ENCODE data around the gene NKX1-2.

NKX1-2 gene

DNA sequence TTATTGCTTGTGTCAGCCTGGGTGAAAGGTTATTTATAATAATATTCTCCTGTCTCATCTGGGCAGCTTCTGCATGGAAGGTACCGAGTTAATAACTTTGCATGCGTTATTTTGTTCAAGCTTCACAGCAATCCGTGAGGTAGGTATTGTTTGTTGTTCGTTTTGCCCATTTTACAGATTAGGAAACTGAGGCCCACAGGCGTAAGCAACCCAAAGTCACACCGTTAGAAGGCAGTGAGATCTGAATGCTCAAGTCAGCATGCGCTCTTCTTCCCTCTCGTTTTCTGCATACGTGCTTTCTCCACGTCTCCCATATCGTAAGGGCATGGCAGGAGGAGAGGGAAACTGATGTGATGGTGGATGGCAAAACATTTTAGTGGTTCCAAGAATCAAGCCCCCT is 45.9 kb upstream of the NKX1-2 start:
- TF ChIP-seq MYC (IDR thresholded peaks at IDR 0.05; ENCODE audit: low read depth, low read length) (no peak), POLR2A (IDR thresholded peaks at IDR 0.05; ENCODE audit: extremely low read depth, insufficient read length) (no peak)
- TF ChIP-seq, protein P1, sequence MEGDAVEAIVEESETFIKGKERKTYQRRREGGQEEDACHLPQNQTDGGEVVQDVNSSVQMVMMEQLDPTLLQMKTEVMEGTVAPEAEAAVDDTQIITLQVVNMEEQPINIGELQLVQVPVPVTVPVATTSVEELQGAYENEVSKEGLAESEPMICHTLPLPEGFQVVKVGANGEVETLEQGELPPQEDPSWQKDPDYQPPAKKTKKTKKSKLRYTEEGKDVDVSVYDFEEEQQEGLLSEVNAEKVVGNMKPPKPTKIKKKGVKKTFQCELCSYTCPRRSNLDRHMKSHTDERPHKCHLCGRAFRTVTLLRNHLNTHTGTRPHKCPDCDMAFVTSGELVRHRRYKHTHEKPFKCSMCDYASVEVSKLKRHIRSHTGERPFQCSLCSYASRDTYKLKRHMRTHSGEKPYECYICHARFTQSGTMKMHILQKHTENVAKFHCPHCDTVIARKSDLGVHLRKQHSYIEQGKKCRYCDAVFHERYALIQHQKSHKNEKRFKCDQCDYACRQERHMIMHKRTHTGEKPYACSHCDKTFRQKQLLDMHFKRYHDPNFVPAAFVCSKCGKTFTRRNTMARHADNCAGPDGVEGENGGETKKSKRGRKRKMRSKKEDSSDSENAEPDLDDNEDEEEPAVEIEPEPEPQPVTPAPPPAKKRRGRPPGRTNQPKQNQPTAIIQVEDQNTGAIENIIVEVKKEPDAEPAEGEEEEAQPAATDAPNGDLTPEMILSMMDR (IDR thresholded peaks at IDR 0.05; ENCODE audit: low read depth, low read length): no peak
- TF ChIP-seq, protein P2, sequence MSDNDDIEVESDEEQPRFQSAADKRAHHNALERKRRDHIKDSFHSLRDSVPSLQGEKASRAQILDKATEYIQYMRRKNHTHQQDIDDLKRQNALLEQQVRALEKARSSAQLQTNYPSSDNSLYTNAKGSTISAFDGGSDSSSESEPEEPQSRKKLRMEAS (IDR thresholded peaks at IDR 0.05; ENCODE audit: low read depth, low read length): no peak

DNA sequence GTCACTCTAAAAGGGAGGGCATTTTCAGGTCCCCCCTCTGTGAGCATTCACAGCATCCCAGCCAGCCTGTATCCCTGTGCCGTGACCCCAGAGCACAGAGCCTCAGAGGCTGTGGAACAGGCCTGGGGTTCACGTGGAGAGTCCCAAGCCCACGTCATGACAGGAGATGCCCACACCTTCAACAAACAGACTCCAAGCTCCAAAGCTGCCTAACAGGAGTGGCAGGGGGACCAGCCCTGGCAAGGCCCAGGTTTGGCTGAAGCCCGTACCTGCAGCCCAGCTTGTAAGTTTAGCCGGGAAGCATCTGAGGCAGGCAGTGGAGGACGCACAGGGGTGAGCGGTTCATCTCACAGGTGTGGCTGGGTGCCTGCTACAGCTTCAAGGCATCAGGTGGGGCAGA is 45.3 kb upstream of the NKX1-2 start:
- H3K4me3 ChIP-seq (ENCODE audit: low read depth, low read length): no peak overlapping the region
- no peak for DNase-seq (ENCODE audit: low read depth)
- TF ChIP-seq, protein P1 (IDR thresholded peaks at IDR 0.05; ENCODE audit: low read depth, low read length): no peak

More for the DNA sequence above, 45.9 kb upstream of the NKX1-2 start:
- DNase-seq (ENCODE audit: low read depth): no peak
- no peak overlapping the region for H3K4me3 ChIP-seq (ENCODE audit: low read depth, low read length)

DNA sequence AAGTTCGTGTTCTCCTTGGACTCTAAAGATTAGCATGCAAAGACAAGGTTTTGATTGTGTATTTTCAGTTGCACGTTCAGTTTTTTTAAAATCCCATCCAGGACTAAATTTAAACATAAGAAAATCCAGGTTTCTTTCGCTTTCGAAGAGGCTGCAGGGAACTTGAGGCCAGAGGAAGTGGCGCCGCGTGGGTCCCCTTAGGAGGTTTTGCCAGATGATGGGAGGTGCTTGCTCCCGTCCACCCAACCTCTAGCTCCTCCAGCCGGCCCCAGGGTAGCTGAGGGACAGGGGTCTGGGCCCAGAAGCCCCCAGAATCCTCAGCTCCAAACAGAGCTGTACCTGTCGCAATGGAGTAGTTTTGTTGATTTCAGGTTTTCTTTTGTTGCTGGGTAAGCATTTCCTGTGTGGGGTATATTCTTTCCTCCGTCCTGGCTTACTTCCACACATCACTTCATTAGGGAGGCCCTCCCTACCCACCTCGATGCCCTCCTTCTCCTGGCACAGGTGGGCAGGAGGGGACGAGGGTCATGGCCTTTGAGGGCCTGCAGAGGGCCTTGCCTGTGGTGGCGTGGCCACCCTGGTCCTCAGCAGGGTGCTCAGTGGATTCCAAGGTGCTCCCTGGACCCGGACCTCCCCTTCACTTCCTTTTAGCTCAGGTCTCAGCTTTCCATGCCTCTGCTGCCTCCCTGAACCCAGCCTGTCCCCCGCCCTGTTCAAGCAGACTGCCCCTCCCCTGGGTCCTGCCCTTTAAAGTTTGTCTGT is 44.4 kb upstream of the NKX1-2 start:
- DNase-seq (ENCODE audit: low read depth): no peak
- no peak overlapping the region for H3K4me3 ChIP-seq (ENCODE audit: low read depth, low read length)
- TF ChIP-seq POLR2A (IDR thresholded peaks at IDR 0.05; ENCODE audit: extremely low read depth, insufficient read length) (no peak), MYC (IDR thresholded peaks at IDR 0.05; ENCODE audit: low read depth, low read length) (no peak)
- TF ChIP-seq, protein P2 (IDR thresholded peaks at IDR 0.05; ENCODE audit: low read depth, low read length): no peak
- TF ChIP-seq, protein P1 (IDR thresholded peaks at IDR 0.05; ENCODE audit: low read depth, low read length): no peak

DNA sequence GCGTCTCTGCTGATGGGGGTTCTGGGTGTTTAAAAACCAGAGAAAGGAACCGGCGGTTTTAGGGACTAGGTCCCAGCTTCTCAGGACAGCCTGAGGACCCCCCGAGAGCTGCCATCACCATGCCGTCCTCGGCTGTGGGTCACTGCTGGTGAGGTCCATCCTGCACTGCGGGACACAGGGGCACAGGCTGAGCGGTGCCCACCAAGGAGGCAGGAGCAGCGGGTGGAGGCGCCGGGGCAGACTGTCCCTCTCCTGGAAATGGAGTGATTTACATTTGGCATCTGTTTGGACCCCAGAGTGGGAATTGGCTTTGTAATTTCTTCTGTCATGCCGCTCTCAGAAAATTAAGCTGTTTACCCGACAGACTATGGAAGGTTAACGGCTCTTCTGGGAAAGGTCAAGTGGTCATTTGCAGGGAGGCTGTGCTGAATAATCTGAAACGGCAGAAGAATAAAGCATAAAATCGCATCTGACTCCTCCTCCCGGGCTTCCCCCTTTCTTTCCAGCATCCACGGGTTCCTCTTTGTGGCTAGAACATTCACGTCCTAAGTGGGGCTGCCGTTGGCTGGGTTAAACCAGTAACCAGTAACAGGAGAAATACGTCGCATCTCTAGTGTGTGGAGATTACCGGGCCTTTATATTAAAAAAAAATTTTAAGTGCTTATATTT is 43.5 kb upstream of the NKX1-2 start:
- peak; percentile 33 for DNase-seq (ENCODE audit: low read depth)
- no peak overlapping the region for H3K4me3 ChIP-seq (ENCODE audit: low read depth, low read length)
- TF ChIP-seq MYC (IDR thresholded peaks at IDR 0.05; ENCODE audit: low read depth, low read length): no peak
- TF ChIP-seq, protein P2 (IDR thresholded peaks at IDR 0.05; ENCODE audit: low read depth, low read length): no peak
- no peak for TF ChIP-seq POLR2A (IDR thresholded peaks at IDR 0.05; ENCODE audit: extremely low read depth, insufficient read length)
- TF ChIP-seq, protein P1 (IDR thresholded peaks at IDR 0.05; ENCODE audit: low read depth, low read length): no peak

DNA sequence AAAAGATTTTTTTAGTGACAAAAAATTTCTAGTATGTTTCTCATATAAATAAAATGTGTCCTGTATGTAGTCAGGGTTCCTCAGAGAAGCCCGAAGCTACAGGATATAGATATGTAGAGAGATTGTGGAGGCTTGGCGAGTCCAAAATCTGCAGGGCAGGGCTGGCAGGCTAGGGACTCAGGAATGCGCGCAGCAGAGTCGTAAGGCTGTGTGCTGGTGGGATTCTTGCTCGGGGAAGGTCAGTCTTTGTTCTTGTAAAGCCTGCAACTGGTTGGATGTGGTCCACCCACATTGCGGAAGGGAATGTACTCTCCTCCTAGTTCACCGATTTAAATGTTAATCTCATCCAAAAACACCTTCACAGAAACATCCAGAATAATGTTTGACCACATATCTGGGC is 42.4 kb upstream of the NKX1-2 start:
- no peak for DNase-seq (ENCODE audit: low read depth)
- H3K4me3 ChIP-seq (ENCODE audit: low read depth, low read length): no peak overlapping the region
- TF ChIP-seq, protein P2 (IDR thresholded peaks at IDR 0.05; ENCODE audit: low read depth, low read length): no peak
- TF ChIP-seq POLR2A (IDR thresholded peaks at IDR 0.05; ENCODE audit: extremely low read depth, insufficient read length): no peak
- TF ChIP-seq, protein P1 (IDR thresholded peaks at IDR 0.05; ENCODE audit: low read depth, low read length): no peak
- no peak for TF ChIP-seq MYC (IDR thresholded peaks at IDR 0.05; ENCODE audit: low read depth, low read length)
